HG03354 (cell line): ENCODE data around the gene INPP4A.

Experiments
- ATAC-seq: cut with Tn5 transposase; IDR thresholded peaks from one replicate; pipeline ENCODE4 v1.9.1; 2021; ENCODE audit warnings: mild to moderate bottlenecking; ENCODE audit not compliant: unreplicated experiment, poor library complexity, severe bottlenecking

The INPP4A gene

GRCh38 chr2:98601532-98602132 is 157.0 kb downstream of the INPP4A start:
- ATAC-seq: peak; percentile 90

- ATAC-seq: no peak
Observed at GRCh38 chr2:98604547-98604946, 159.9 kb downstream of the INPP4A start.

GRCh38 chr2:98605076-98605475 is 160.4 kb downstream of the INPP4A start:
- ATAC-seq: no peak

- ATAC-seq: no peak
Observed at GRCh38 chr2:98606431-98606830, 161.8 kb downstream of the INPP4A start.

- no peak for ATAC-seq
Observed at GRCh38 chr2:98607104-98607503, 162.4 kb downstream of the INPP4A start.

- ATAC-seq: no peak
Observed at GRCh38 chr2:98607741-98608115, 163.1 kb downstream of the INPP4A start.

GRCh38 chr2:98608116-98608961 is 163.7 kb downstream of the INPP4A start, which contains the start of the genes COA5 and UNC50:
TSS of gene COA5 (minus strand) at chr2:98608512. CDS start at chr2:98608405, 107 bp downstream.
TSS of gene UNC50 (plus strand) at chr2:98608589. CDS start at chr2:98609760, 1,171 bp downstream.
- peak; percentile 87 for ATAC-seq

- peak; percentile 28 for ATAC-seq
Observed at GRCh38 chr2:98608962-98609604, 164.4 kb downstream of the INPP4A start.

- no peak for ATAC-seq
Observed at GRCh38 chr2:98614024-98614739, 169.5 kb downstream of the INPP4A start.

GRCh38 chr2:98615481-98615880 is 170.8 kb downstream of the INPP4A start:
- ATAC-seq: no peak

GRCh38 chr2:98617149-98617548 is 172.5 kb downstream of the INPP4A start:
- ATAC-seq: no peak

GRCh38 chr2:98623657-98624056 is 179.0 kb downstream of the INPP4A start:
- ATAC-seq: no peak

GRCh38 chr2:98632351-98632750 is 187.7 kb downstream of the INPP4A start:
- no peak for ATAC-seq

- no peak for ATAC-seq
Observed at GRCh38 chr2:98634406-98635092, 189.9 kb downstream of the INPP4A start.

GRCh38 chr2:98637401-98638147 is 192.9 kb downstream of the INPP4A start:
- ATAC-seq: no peak

- ATAC-seq: no peak
Observed at GRCh38 chr2:98643496-98644100, 198.9 kb downstream of the INPP4A start.
